K562 (cell line): ENCODE measurements around the gene COX14. TPM values are rescaled to one million over a fixed set of nuclear protein-coding genes. Genes with fewer than 3 reads are reported as not detected.

ENCODE experiments used
- ATAC-seq: fragments of 200-7000 bp; cut with Tn5 transposase; 3 replicates; pipeline ENCODE4 v1.9.1; 2020; ENCODE audit warnings: moderate library complexity
- BruUV-seq: library from RNA; stranded (reverse); fragments of 400-500 nt; replicated peaks from 2 replicates; lab custom pipeline; 2021; lab: Mats Ljungman, UMichigan
- CTCF ChIA-PET: fragments of 300-600 bp; formaldehyde crosslinking; extraction: SDS; loops from one replicate; lab custom pipeline; 2021; ENCODE audit warnings: low intra/inter-chr PET ratio; lab: Yijun Ruan, JAX
- POLR2A ChIA-PET: fragments of 300-600, 350-650 bp; sonication (Branson Sonifier 250); formaldehyde crosslinking; extraction: SDS; loops from one replicate; lab custom pipeline; 2021; ENCODE audit warnings: antibody characterized with exemption, inconsistent platforms; lab: Yijun Ruan, JAX
- DNase-seq, 4 experiments: peaks; one replicate each; pipeline versions ENCODE4 v3.0.0 to v3.0.0-alpha.2; 2011 to 2018; ENCODE audit warnings: low spot score in 3 of 4, mixed read lengths in 3 of 4; ENCODE audit errors: extremely low read depth in 1 of 4
- FAIRE-seq: peaks from 2 replicates; lab custom pipeline; 2011; peaks lifted over from hg19 to GRCh38; lab: Jason Lieb, UNC
- H2AFZ ChIP-seq: 2 replicates; pipeline ENCODE4 v1.6.0; 2011; ENCODE audit warnings: low read depth, low read length, control low read depth, inconsistent platforms
- H3K27ac ChIP-seq: fragments of 200-600 bp; 3 replicates; pipeline ENCODE4 v1.8.0; 2011; ENCODE audit warnings: low read depth, mild to moderate bottlenecking, control low read depth, inconsistent platforms, low read length, moderate library complexity, mixed read lengths; ENCODE audit errors: extremely low read depth
- H3K27me3 ChIP-seq, 2 experiments: fragments of 300-600 bp in 1 of 2; 2 replicates in 1 of 2; 3 replicates in 1 of 2; pipeline versions ENCODE4 v1.6.0 to v1.8.0; 2011; ENCODE audit warnings: inconsistent platforms in 2 of 2, low read length in 2 of 2, mild to moderate bottlenecking in 1 of 2, mixed read lengths in 1 of 2, moderate library complexity in 1 of 2; ENCODE audit not compliant: control insufficient read depth in 2 of 2, insufficient read depth in 2 of 2
- H3K36me3 ChIP-seq: fragments of 300-600 bp; 3 replicates; pipeline ENCODE4 v1.8.0; 2011; ENCODE audit warnings: mild to moderate bottlenecking, low read length, inconsistent platforms; ENCODE audit not compliant: control insufficient read depth, insufficient read depth
- H3K4me1 ChIP-seq, 2 experiments: fragments of 200-600 bp in 1 of 2; replicated peaks in 1 of 2; 2 replicates in 1 of 2; 3 replicates in 1 of 2; pipeline versions ENCODE4 v1.5.1 to v1.8.0; 2011; ENCODE audit warnings: inconsistent platforms in 2 of 2, low read length in 2 of 2, mild to moderate bottlenecking in 1 of 2, mixed read lengths in 1 of 2, moderate library complexity in 1 of 2; ENCODE audit not compliant: control insufficient read depth in 2 of 2, insufficient read depth in 2 of 2
- H3K4me2 ChIP-seq: 2 replicates; pipeline ENCODE4 v1.6.1; 2011; ENCODE audit warnings: low read length, control low read depth, inconsistent platforms, mixed read lengths; ENCODE audit not compliant: insufficient read depth
- H3K4me3 ChIP-seq: fragments of 200-600 bp; sonication (generic), shearing (Covaris generic); 2 replicates; pipeline ENCODE4 v1.5.1; 2016; ENCODE audit warnings: control low read depth, inconsistent platforms
- H3K79me2 ChIP-seq: fragments of 200-600 bp; 3 replicates; pipeline ENCODE4 v1.8.0; 2011; ENCODE audit warnings: low read length, inconsistent platforms; ENCODE audit not compliant: control insufficient read depth, insufficient read depth
- H3K9ac ChIP-seq, 2 experiments: 2 replicates each; pipeline versions ENCODE4 v1.6.0 to v1.6.1; 2011; ENCODE audit warnings: low read depth in 2 of 2, low read length in 2 of 2, control low read depth in 1 of 2, inconsistent platforms in 1 of 2, mild to moderate bottlenecking in 1 of 2, mixed read lengths in 1 of 2; ENCODE audit not compliant: insufficient read depth in 1 of 2
- H3K9me1 ChIP-seq: one replicate; pipeline ENCODE4 v1.6.0; 2011; ENCODE audit warnings: inconsistent platforms, mild to moderate bottlenecking, low read length, moderate library complexity; ENCODE audit not compliant: control insufficient read depth, insufficient read depth
- H3K9me3 ChIP-seq: replicated peaks from 2 replicates; pipeline ENCODE4 v1.5.1; 2011; ENCODE audit warnings: low read depth, low read length, inconsistent platforms; ENCODE audit not compliant: control insufficient read depth, insufficient read depth
- H4K20me1 ChIP-seq: replicated peaks from 2 replicates; pipeline ENCODE4 v1.6.1; 2011; ENCODE audit warnings: low read length, inconsistent platforms, mixed read lengths; ENCODE audit not compliant: control insufficient read depth, insufficient read depth
- ARID3B ChIP-seq: fragments of 250-450 bp; sonication (Bioruptor Pico); IDR thresholded peaks from 2 replicates; pipeline ENCODE4 v1.4.0; 2020; ENCODE audit warnings: borderline replicate concordance
- COPS2 ChIP-seq: fragments of 450-650 bp; conservative IDR thresholded peaks from 2 replicates; pipeline ENCODE4 v1.6.1; 2016; ENCODE audit warnings: mild to moderate bottlenecking, moderate library complexity
- GATAD2A ChIP-seq: fragments of 450-650 bp; IDR thresholded peaks from 2 replicates; pipeline ENCODE4 v1.6.1; 2017
- HOMEZ ChIP-seq: fragments of 250-450 bp; sonication (Bioruptor Pico); IDR thresholded peaks from 2 replicates; pipeline ENCODE4 v1.4.0; 2020; ENCODE audit warnings: mild to moderate bottlenecking, moderate library complexity
- KDM5B ChIP-seq: fragments of 200-600 bp; sonication (generic); IDR thresholded peaks from 2 replicates; pipeline ENCODE4 v1.6.1; 2012; ENCODE audit warnings: low read depth, mild to moderate bottlenecking, moderate library complexity, low read length, control low read depth, inconsistent platforms; ENCODE audit not compliant: insufficient replicate concordance
- MAZ ChIP-seq, 2 experiments: fragments of 450-650 bp in 1 of 2; sonication (generic) in 1 of 2; formaldehyde crosslinking; IDR thresholded peaks in 1 of 2; conservative IDR thresholded peaks in 1 of 2; 2 replicates each; pipeline versions ENCODE4 v1.4.0 to v1.5.0; 2020; ENCODE audit warnings: mild to moderate bottlenecking in 1 of 2, missing genetic modification reagents in 1 of 2
- NBN ChIP-seq: fragments of 450-650 bp; IDR thresholded peaks from 2 replicates; pipeline ENCODE4 v1.6.1; 2016; ENCODE audit warnings: low read depth, mild to moderate bottlenecking
- NELFE ChIP-seq: IDR thresholded peaks from 2 replicates; pipeline ENCODE4 v1.6.1; 2011; ENCODE audit warnings: mild to moderate bottlenecking; ENCODE audit not compliant: insufficient read depth, insufficient read length
- SFPQ ChIP-seq: fragments of 200-400 bp; formaldehyde crosslinking; IDR thresholded peaks from 2 replicates; pipeline ENCODE4 v1.6.1; 2017; ENCODE audit warnings: mild to moderate bottlenecking, low read depth, low read length, moderate library complexity
- SNIP1 ChIP-seq: fragments of 450-650 bp; IDR thresholded peaks from 2 replicates; pipeline ENCODE4 v1.7.1; 2017; ENCODE audit warnings: low read depth, mild to moderate bottlenecking
- TEAD4 ChIP-seq, 2 experiments: sonication (generic) in 1 of 2; formaldehyde crosslinking in 1 of 2; IDR thresholded peaks; 2 replicates each; pipeline versions ENCODE4 v1.6.1 to v1.8.0; 2012 to 2022; ENCODE audit warnings: borderline replicate concordance in 1 of 2, inconsistent platforms in 1 of 2, low read length in 1 of 2, mild to moderate bottlenecking in 1 of 2, missing genetic modification reagents in 1 of 2
- ZNF165 ChIP-seq: fragments of 250-450 bp; sonication (Bioruptor Pico); IDR thresholded peaks from 2 replicates; pipeline ENCODE4 v1.4.0; 2020; ENCODE audit warnings: borderline replicate concordance
- ZNF224 ChIP-seq: sonication (generic); formaldehyde crosslinking; IDR thresholded peaks from 2 replicates; pipeline ENCODE4 v1.8.0; 2022; ENCODE audit warnings: mild to moderate bottlenecking, missing genetic modification reagents
- ZNF277 ChIP-seq: fragments of 250-450 bp; sonication (Bioruptor Pico); IDR thresholded peaks from 2 replicates; pipeline ENCODE4 v1.8.0; 2022; ENCODE audit warnings: inconsistent platforms, mild to moderate bottlenecking, moderate library complexity, borderline replicate concordance
- ZNF311 ChIP-seq: fragments of 250-450 bp; sonication (Bioruptor Pico); IDR thresholded peaks from 2 replicates; pipeline ENCODE4 v1.4.0; 2020; ENCODE audit warnings: mild to moderate bottlenecking, moderate library complexity
- WGBS: fragments of 100-300 bp; shearing (Covaris generic); methylation state at CpG from one replicate; pipeline ENCODE4 v1.1.6; 2016; ENCODE audit warnings: low coverage, mixed read lengths; ENCODE audit not compliant: insufficient coverage; ENCODE audit errors: missing lambda C conversion rate; 5-methylcytosine and 5-hydroxymethylcytosine counted together
- in situ Hi-C: fragments of 300-500 bp; cut with MboI; formaldehyde crosslinking; loops from 4 replicates; pipeline ENCODE4 v1.15.0; 2018; ENCODE audit warnings: inconsistent platforms, mixed read lengths
- intact Hi-C: fragments of 100-400 bp; cut with micrococcal nuclease; formaldehyde crosslinking; loops from 2 replicates; pipeline ENCODE4 v1.14.2; 2022
- polyA plus RNA-seq, 8 experiments: library from polyadenylated mRNA; depleted of rRNA in 4 of 8; stranded (reverse) in 5 of 8; unstranded in 3 of 8; fragments of >200 nt; fragmentation: Nextera tagmentation in 2 of 8; fragmentation: Illumina TruSeq in 1 of 8; extraction: Ambion mirVana in 2 of 8; extraction: Trizol in 1 of 8; gene quantifications; 2 replicates each; pipeline versions ENCODE4 v1.2.1 to v1.2.3, GENCODE V29; 2011 to 2014; ENCODE audit warnings: inconsistent platforms in 1 of 8, missing spikeins in 1 of 8
- total RNA-seq, 7 experiments: library from RNA; depleted of rRNA in 6 of 7; stranded (reverse); fragments of >200 nt in 6 of 7; fragmentation: Illumina TruSeq in 2 of 7; extraction: Trizol in 2 of 7; gene quantifications; 2 replicates each; pipeline versions ENCODE4 v1.2.1 to v1.2.3, GENCODE V29; 2011 to 2021; ENCODE audit warnings: low replicate concordance in 1 of 7

The COX14 gene
- total and polyA plus RNA-seq, 9 of the 15 experiments (the other 6 are each of a cell fraction or from before 2014, with no cell fraction given) = 44.4 to 269 (median 53.4) TPM

GRCh38 chr12:50129290-50129689 is 17.3 kb downstream of the COX14 start:
- Histone ChIP-seq H2AFZ (no peak overlapping the region), H3K36me3 (peaks cover 60% of the 10 kb centered on the region), H4K20me1 (no peaks in the 10 kb centered on the region), H3K9me1 (no peaks in the 10 kb centered on the region), H3K9me3 (no peaks in the 10 kb centered on the region), H3K9ac (no peak overlapping the region), H3K4me3 (no peak overlapping the region), H3K27ac (no peak overlapping the region), H3K4me2 (no peak overlapping the region), H3K79me2 (no peaks in the 10 kb centered on the region), H3K27me3 (no peaks in the 10 kb centered on the region), H3K4me1 (no peaks in the 10 kb centered on the region)
- ChIA-PET POLR2A (interaction anchor here (0.5 to 2.5 kb wide), 7 partner anchors 10 to 67 kb away, joined by 3 to 15 read pairs (median 4); partner anchors contain the start of genes CERS5 and COX14), CTCF (no interaction called here)
- WGBS = 100% methylated on average over 4 of the region's 4 CpGs
- intact Hi-C loops = no loop called here
- FAIRE-seq (no peak), DNase-seq (no peak), ATAC-seq (no peak)
- in situ Hi-C loops = no loop called here
- no TSS peak for BruUV-seq
- no peak for TF ChIP-seq ARID3B (CRISPR knock-in tag)
- TF ChIP-seq SNIP1 = no peak
- no peak for TF ChIP-seq TEAD4 (IDR thresholded peaks at IDR 0.05; ENCODE audit: low read length)
- no peak for TF ChIP-seq TEAD4 (CRISPR knock-in tag; IDR thresholded peaks at IDR 0.05; ENCODE audit: borderline replicate concordance)
- TF ChIP-seq MAZ (CRISPR knock-in tag; conservative IDR thresholded peaks at IDR 0.05 in 1 of 2, IDR thresholded peaks at IDR 0.05 in 1 of 2) = no peak
- no peak for TF ChIP-seq KDM5B
- TF ChIP-seq SFPQ = no peak
- TF ChIP-seq ZNF224 = no peak
- TF ChIP-seq ZNF165 (CRISPR knock-in tag) = no peak
- no peak for TF ChIP-seq HOMEZ
- no peak for TF ChIP-seq ZNF311 (CRISPR knock-in tag)
- no peak for TF ChIP-seq GATAD2A
- TF ChIP-seq COPS2 = no peak
- no peak for TF ChIP-seq NELFE
- TF ChIP-seq ZNF277 = no peak
- TF ChIP-seq NBN = no peak
